ENCODE results near the gene MEIS2.

MEIS2 gene

GRCh38 chr15:37057831-37058230, 42.5 kb downstream of the MEIS2 start:
- Mint-ChIP-seq H3K27ac (no peak overlapping the region), H3K27me3 (no peaks in the 10 kb centered on the region), H3K9me3 (no peaks in the 10 kb centered on the region), H3K4me1 (no peaks in the 10 kb centered on the region), H3K36me3 (no peaks in the 10 kb centered on the region), H3K4me3 (no peak overlapping the region)
- CTCF ChIA-PET = no interaction called here
- no peak for DNase-seq

- Mint-ChIP-seq H3K27ac (no peak overlapping the region), H3K9me3 (no peaks in the 10 kb centered on the region), H3K27me3 (no peaks in the 10 kb centered on the region), H3K36me3 (no peaks in the 10 kb centered on the region), H3K4me3 (no peak overlapping the region), H3K4me1 (no peaks in the 10 kb centered on the region)
- no peak for DNase-seq
- CTCF ChIA-PET = no interaction called here
These were observed 43.1 kb downstream of the MEIS2 start for GRCh38 chr15:37057256-37057655.

GRCh38 chr15:37056177-37057121, 43.9 kb downstream of the MEIS2 start:
- H3K4me3 Mint-ChIP-seq = no peak overlapping the region
- no peak overlapping the region for H3K27ac Mint-ChIP-seq
- no peak for DNase-seq
- no peaks in the 10 kb centered on the region for H3K36me3 Mint-ChIP-seq
- H3K4me1 Mint-ChIP-seq = no peaks in the 10 kb centered on the region
- no peaks in the 10 kb centered on the region for H3K27me3 Mint-ChIP-seq
- no peaks in the 10 kb centered on the region for H3K9me3 Mint-ChIP-seq
- CTCF ChIA-PET = no interaction called here

- Mint-ChIP-seq H3K27ac (no peak overlapping the region), H3K36me3 (no peaks in the 10 kb centered on the region), H3K9me3 (no peaks in the 10 kb centered on the region), H3K4me1 (no peaks in the 10 kb centered on the region), H3K27me3 (no peaks in the 10 kb centered on the region), H3K4me3 (no peak overlapping the region)
- no peak for DNase-seq
- CTCF ChIA-PET = no interaction called here
These were observed 44.9 kb downstream of the MEIS2 start for GRCh38 chr15:37055481-37055880.

GRCh38 chr15:37054336-37054735, 46.0 kb downstream of the MEIS2 start:
- CTCF ChIA-PET = no interaction called here
- Mint-ChIP-seq H3K27me3 (no peaks in the 10 kb centered on the region), H3K4me3 (no peak overlapping the region), H3K9me3 (no peaks in the 10 kb centered on the region), H3K27ac (no peak overlapping the region), H3K4me1 (no peaks in the 10 kb centered on the region), H3K36me3 (no peaks in the 10 kb centered on the region)
- DNase-seq = no peak

GRCh38 chr15:37053166-37053565, 47.2 kb downstream of the MEIS2 start:
- DNase-seq = no peak
- no peaks in the 10 kb centered on the region for H3K36me3 Mint-ChIP-seq
- H3K4me1 Mint-ChIP-seq = no peaks in the 10 kb centered on the region
- no peak overlapping the region for H3K27ac Mint-ChIP-seq
- CTCF ChIA-PET = no interaction called here
- no peaks in the 10 kb centered on the region for H3K9me3 Mint-ChIP-seq
- no peaks in the 10 kb centered on the region for H3K27me3 Mint-ChIP-seq
- no peak overlapping the region for H3K4me3 Mint-ChIP-seq

GRCh38 chr15:37050345-37050744, 50.0 kb downstream of the MEIS2 start:
- CTCF ChIA-PET = no interaction called here
- Mint-ChIP-seq H3K9me3 (no peaks in the 10 kb centered on the region), H3K27ac (no peak overlapping the region), H3K4me1 (no peaks in the 10 kb centered on the region), H3K36me3 (no peaks in the 10 kb centered on the region), H3K27me3 (no peaks in the 10 kb centered on the region), H3K4me3 (no peak overlapping the region)
- DNase-seq = no peak

GRCh38 chr15:37046876-37047614, 53.3 kb downstream of the MEIS2 start:
- H3K4me3 Mint-ChIP-seq = no peak overlapping the region
- DNase-seq = no peak
- no peak overlapping the region for H3K27ac Mint-ChIP-seq
- CTCF ChIA-PET = no interaction called here
- no peaks in the 10 kb centered on the region for H3K4me1 Mint-ChIP-seq
- no peaks in the 10 kb centered on the region for H3K36me3 Mint-ChIP-seq
- no peaks in the 10 kb centered on the region for H3K27me3 Mint-ChIP-seq
- H3K9me3 Mint-ChIP-seq = no peaks in the 10 kb centered on the region

- CTCF ChIA-PET = no interaction called here
- H3K9me3 Mint-ChIP-seq = no peaks in the 10 kb centered on the region
- no peak overlapping the region for H3K4me3 Mint-ChIP-seq
- no peak for DNase-seq
- H3K4me1 Mint-ChIP-seq = no peaks in the 10 kb centered on the region
- H3K27me3 Mint-ChIP-seq = no peaks in the 10 kb centered on the region
- H3K36me3 Mint-ChIP-seq = no peaks in the 10 kb centered on the region
- H3K27ac Mint-ChIP-seq = no peak overlapping the region
These were observed 54.2 kb downstream of the MEIS2 start for GRCh38 chr15:37045859-37046740.

- Mint-ChIP-seq H3K27ac (no peak overlapping the region), H3K36me3 (no peaks in the 10 kb centered on the region), H3K4me3 (no peak overlapping the region), H3K9me3 (no peaks in the 10 kb centered on the region), H3K4me1 (no peaks in the 10 kb centered on the region), H3K27me3 (no peaks in the 10 kb centered on the region)
- CTCF ChIA-PET = no interaction called here
- DNase-seq = no peak
These were observed 55.3 kb downstream of the MEIS2 start for GRCh38 chr15:37044915-37045648.

- CTCF ChIA-PET = no interaction called here
- Mint-ChIP-seq H3K27ac (no peak overlapping the region), H3K27me3 (no peaks in the 10 kb centered on the region), H3K9me3 (no peaks in the 10 kb centered on the region), H3K4me1 (no peaks in the 10 kb centered on the region), H3K36me3 (no peaks in the 10 kb centered on the region), H3K4me3 (no peak overlapping the region)
- no peak for DNase-seq
These were observed 58.5 kb downstream of the MEIS2 start for GRCh38 chr15:37041836-37042235.

GRCh38 chr15:37041042-37041441, 59.3 kb downstream of the MEIS2 start:
- no peak overlapping the region for H3K27ac Mint-ChIP-seq
- no peak for DNase-seq
- no peaks in the 10 kb centered on the region for H3K4me1 Mint-ChIP-seq
- no peak overlapping the region for H3K4me3 Mint-ChIP-seq
- CTCF ChIA-PET = no interaction called here
- H3K36me3 Mint-ChIP-seq = no peaks in the 10 kb centered on the region
- no peaks in the 10 kb centered on the region for H3K27me3 Mint-ChIP-seq
- no peaks in the 10 kb centered on the region for H3K9me3 Mint-ChIP-seq

- no peak overlapping the region for H3K4me3 Mint-ChIP-seq
- no peaks in the 10 kb centered on the region for H3K4me1 Mint-ChIP-seq
- CTCF ChIA-PET = no interaction called here
- no peak overlapping the region for H3K27ac Mint-ChIP-seq
- no peaks in the 10 kb centered on the region for H3K9me3 Mint-ChIP-seq
- DNase-seq = no peak
- H3K36me3 Mint-ChIP-seq = no peaks in the 10 kb centered on the region
- H3K27me3 Mint-ChIP-seq = no peaks in the 10 kb centered on the region
These were observed 60.1 kb downstream of the MEIS2 start for GRCh38 chr15:37040072-37040742.

Measured in activated naive CD4-positive, alpha-beta T cell treated with anti-CD3 and anti-CD28 coated beads, Interleukin-2, amount 10 ng/mL, durations not matched to agents 7 days and 5 days (primary cell).